Activated CD8-positive, alpha-beta memory T cell treated with anti-CD3 and anti-CD28 coated beads for 1 hour (primary cell): Measurements from ENCODE around the gene GRIN2A.

Experiments used
- DNase-seq, 2 donors: peaks; one replicate each; pipeline ENCODE4 v3.0.0-alpha.2; 2020; ENCODE audit warnings: low read depth in 1 of 2; ENCODE audit errors: extremely low read depth in 1 of 2

The GRIN2A gene

DNA sequence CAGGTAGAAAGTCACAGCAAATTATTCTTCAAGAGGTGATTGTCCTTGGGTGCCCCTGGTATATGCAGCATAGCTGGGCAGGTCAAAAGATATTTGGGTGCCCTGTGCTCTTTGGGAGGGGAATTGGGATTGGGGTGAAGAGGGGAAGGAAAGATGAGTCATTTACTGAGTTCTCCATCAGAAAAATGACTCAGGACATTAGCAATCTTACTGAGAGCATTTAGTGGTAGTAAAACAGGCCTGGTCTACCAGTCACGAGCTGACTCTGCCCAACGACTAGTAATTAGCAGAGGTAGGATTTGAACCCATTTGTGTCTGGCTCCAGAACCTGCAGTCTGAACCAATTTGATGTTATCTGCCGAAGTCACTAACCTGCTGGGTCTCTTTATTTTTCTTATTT is 6.0 kb upstream of the GRIN2A start:
- DNase-seq = no peak

GRCh38 chr16:10181196-10182162 is 749 bp downstream of the GRIN2A start:
- DNase-seq = no peak

DNA sequence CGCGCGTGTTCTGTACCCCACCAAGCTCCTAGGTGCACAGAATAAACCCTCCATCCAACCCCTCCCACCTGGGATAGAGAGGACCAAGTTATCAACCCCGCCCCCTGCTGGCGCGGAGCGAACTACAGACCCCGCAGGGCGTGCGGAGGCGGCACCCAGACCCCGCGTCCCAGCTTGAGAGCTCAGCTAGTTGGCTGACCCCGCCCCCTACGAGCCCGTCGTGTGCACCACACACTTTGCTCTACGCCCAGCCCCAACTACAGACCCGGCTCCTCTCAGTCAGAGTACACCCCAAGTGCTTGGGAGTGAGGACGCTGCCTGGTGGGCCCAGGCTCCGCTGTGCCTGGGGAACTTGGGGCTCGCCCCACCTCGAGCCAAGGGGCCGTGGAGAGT is 1.5 kb downstream of the GRIN2A start:
- no peak for DNase-seq

GRCh38 chr16:10180042-10180770 is 2.0 kb downstream of the GRIN2A start:
- DNase-seq = no peak

DNA sequence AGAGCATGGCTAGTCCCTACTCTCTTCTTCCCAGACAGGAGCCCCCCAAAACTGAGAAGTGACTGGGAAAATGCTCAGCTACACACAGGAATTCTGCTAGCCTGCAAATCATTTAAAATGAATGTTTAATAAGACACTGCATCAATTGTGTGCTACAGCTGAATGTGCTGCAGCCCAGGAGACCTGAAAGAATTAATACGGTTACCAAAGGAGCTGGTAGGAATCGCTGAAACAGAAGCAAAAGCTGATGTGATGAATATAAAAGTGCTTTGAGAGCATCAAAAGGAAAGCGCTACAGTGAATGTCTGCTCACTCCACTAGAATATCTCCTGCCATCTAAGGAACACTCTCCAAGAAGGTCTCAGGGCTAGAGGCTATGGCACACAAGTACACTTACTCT is 3.7 kb downstream of the GRIN2A start:
- no peak for DNase-seq

DNA sequence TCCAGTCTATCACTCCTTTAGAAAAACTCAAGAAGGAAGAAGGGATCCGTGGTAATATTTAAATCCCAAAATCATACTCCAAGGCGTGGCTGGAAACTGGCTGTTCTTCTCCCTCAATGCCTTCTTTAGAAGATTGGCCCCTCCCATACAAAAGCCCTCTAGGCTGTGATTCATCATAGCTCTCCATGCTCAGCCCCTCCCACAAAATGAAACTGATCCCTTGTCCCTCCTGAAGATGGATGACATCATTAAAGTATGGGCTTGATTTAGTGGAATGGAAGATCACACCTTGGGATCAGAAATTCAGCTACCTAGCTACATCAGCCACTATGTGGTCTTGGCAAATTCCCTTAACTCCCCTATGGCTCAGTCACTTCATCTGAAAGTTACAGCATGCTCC is 4.1 kb downstream of the GRIN2A start:
- DNase-seq = no peak

GRCh38 chr16:10172848-10173655 is 9.2 kb downstream of the GRIN2A start:
- no peak for DNase-seq

- DNase-seq = no peak
These were observed 11.0 kb downstream of the GRIN2A start for GRCh38 chr16:10171221-10171620.

GRCh38 chr16:10169904-10170410 is 12.3 kb downstream of the GRIN2A start:
- no peak for DNase-seq

- DNase-seq = no peak
These were observed 13.2 kb downstream of the GRIN2A start for GRCh38 chr16:10169031-10169430.

- no peak for DNase-seq
These were observed 14.0 kb downstream of the GRIN2A start for GRCh38 chr16:10168258-10168657.

DNA sequence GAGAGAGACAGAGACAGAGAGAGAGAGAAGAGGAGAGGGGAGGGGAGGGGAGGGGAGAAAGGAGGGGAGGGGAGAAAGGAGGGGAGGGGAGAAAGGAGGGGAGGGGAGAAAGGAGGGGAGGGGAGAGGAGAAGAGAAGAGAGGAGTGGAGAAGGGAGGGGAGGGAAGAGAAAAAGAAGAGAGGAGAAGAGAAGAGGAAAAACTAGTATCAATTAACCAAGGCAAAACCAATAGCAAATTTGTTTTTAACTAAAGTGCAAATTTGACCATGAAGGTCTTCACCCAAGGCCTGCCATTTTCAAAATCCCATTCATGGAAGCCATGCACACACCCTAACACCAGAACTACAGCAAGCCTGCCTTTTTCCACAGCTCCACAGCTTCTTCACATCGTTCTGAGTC is 16.6 kb downstream of the GRIN2A start:
- DNase-seq = no peak

DNA sequence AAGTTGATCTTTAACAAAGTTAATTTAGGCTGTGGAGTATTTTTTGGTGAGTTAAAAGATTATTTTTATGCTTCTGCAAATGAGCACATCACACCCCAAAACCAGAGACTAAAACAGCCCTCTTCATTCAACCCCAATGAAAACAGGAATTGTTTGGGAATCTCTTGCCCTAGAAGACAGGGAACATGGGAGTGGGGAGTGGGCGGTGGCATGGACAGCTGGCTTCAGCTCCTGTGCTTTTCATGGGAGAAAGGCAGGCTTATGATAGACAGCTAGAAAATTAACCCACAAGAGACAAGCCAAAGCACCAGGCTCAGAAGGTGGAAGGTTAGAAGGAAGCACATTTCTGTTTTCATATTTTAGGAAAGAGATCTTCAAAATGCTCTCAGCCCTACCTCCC is 19.2 kb downstream of the GRIN2A start:
- DNase-seq = no peak

- DNase-seq = no peak
These were observed 26.1 kb downstream of the GRIN2A start for GRCh38 chr16:10156099-10156498.

DNA sequence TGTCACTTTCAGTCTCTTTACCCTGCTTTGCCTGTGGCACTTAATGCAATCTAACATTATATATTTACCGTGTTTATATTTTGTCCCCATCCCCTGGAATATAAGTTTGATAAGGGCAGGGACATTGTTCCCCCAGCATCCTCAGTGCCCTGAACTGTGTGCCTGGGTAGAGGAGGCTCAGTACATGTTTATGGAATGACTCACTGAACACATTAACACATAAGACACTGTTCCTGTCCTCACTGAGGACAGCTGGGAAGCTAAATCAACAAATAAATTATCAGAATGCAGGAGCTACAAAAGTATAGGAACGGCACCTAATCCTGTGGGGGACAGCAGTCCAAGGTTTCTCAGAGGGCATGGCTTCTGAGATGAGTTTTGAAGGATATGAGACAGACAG is 27.8 kb downstream of the GRIN2A start:
- no peak for DNase-seq

- no peak for DNase-seq
These were observed 28.2 kb downstream of the GRIN2A start for GRCh38 chr16:10153985-10154384.

GRCh38 chr16:10151718-10152117 is 30.5 kb downstream of the GRIN2A start:
- no peak for DNase-seq

- DNase-seq = no peak
These were observed 31.3 kb downstream of the GRIN2A start for GRCh38 chr16:10150906-10151305.

DNA sequence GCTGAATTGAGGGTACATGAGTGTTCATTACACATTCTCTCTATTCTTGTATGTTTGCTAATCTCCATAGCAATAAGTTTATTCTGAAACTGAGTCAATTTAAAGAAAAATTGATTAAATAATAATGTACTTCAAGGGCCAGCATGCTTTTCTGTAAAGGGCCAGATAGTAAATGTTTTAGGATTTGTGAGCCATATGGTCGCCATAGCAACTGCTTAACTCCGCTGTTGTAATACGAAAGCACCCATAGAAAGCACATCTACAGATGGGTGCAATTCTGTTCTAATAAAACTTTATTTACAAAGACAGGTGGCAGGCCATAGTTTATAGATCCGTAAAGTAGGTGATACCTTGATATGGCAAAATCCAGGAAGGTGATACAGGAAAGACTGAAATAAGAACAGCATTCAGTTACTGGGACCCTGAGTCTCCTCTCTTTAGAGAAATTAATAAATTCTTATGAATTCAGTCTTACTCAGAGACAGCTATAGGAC is 36.6 kb downstream of the GRIN2A start:
- DNase-seq = no peak

DNA sequence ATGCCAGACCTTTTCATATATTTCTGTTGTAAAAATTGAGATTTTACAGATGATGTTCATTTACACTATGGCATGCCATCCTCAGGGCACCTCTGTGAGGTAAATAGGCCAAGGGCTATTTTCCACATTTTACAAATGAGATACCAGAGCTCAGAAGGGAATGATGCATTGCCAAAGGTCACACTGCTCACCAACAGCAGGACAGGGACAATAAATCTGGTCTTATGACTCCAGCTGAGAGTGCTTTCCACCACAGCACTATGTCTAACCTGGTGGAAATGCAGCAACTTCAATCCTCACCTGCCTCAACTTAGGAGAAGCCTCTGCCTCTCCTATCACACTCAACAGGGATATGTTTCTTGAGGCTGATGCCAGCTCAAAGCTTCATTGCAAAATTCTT is 40.6 kb downstream of the GRIN2A start:
- DNase-seq = no peak

GRCh38 chr16:10138881-10139280 is 43.3 kb downstream of the GRIN2A start:
- no peak for DNase-seq
